CD14-positive monocyte (primary cell): ENCODE results near the gene HLA-DQB1. TPM values are rescaled to one million over a fixed set of nuclear protein-coding genes. Genes with fewer than 3 reads are reported as not detected.

Source experiments
- DNase-seq, 3 donors: peaks; one replicate each; pipeline ENCODE4 v3.0.0-alpha.2; 2011 to 2022
- H2AFZ ChIP-seq: 2 replicates; pipeline ENCODE4 v1.6.0; 2012; ENCODE audit warnings: mild to moderate bottlenecking, low read depth, low read length, inconsistent platforms; ENCODE audit not compliant: insufficient read depth, poor library complexity, severe bottlenecking
- H3K27ac ChIP-seq, 2 donors: 1 replicate in 1 of 2; 2 replicates in 1 of 2; pipeline ENCODE4 v1.5.1; 2012 to 2013; ENCODE audit warnings: low read length in 2 of 2, control low read depth in 1 of 2, inconsistent platforms in 1 of 2, low read depth in 1 of 2, mild to moderate bottlenecking in 1 of 2
- H3K27me3 ChIP-seq, 2 donors: one replicate each; pipeline versions ENCODE4 v1.6.0 to v1.6.1; 2011 to 2013; ENCODE audit warnings: low read length in 2 of 2; ENCODE audit not compliant: control insufficient read depth in 2 of 2, insufficient read depth in 2 of 2
- H3K36me3 ChIP-seq, 2 donors: replicated peaks in 1 of 2; 1 replicate in 1 of 2; 2 replicates in 1 of 2; pipeline versions ENCODE4 v1.5.1 to v1.6.1; 2012 to 2013; ENCODE audit warnings: low read length in 2 of 2, control low read depth in 1 of 2, inconsistent platforms in 1 of 2, mild to moderate bottlenecking in 1 of 2; ENCODE audit not compliant: insufficient read depth in 2 of 2, control insufficient read depth in 1 of 2
- H3K4me1 ChIP-seq, 2 donors: 1 replicate in 1 of 2; 2 replicates in 1 of 2; pipeline versions ENCODE4 v1.5.1 to v1.6.1; 2012 to 2013; ENCODE audit warnings: low read length in 2 of 2, control low read depth in 1 of 2, inconsistent platforms in 1 of 2, mild to moderate bottlenecking in 1 of 2, moderate library complexity in 1 of 2; ENCODE audit not compliant: insufficient read depth in 2 of 2, control insufficient read depth in 1 of 2
- H3K4me2 ChIP-seq: replicated peaks from 2 replicates; pipeline ENCODE3; 2012; ENCODE audit warnings: low read length, moderate library complexity, mild to moderate bottlenecking; ENCODE audit not compliant: poor library complexity, severe bottlenecking; ENCODE audit errors: extremely low read depth
- H3K4me3 ChIP-seq, 3 experiments: fragments of 200-600 bp in 1 of 3; sonication (generic) in 1 of 3; replicated peaks in 1 of 3; 1 replicate in 2 of 3; 2 replicates in 1 of 3; pipeline ENCODE4 v1.5.1; 2011 to 2013; ENCODE audit warnings: low read length in 3 of 3, mild to moderate bottlenecking in 3 of 3, control low read depth in 2 of 3, low read depth in 2 of 3, inconsistent platforms in 1 of 3, moderate library complexity in 1 of 3
- H3K79me2 ChIP-seq: 2 replicates; pipeline ENCODE4 v1.6.0; 2012; ENCODE audit warnings: mild to moderate bottlenecking, control low read depth, inconsistent platforms, low read length, moderate library complexity; ENCODE audit not compliant: insufficient read depth
- H3K9ac ChIP-seq: 2 replicates; pipeline ENCODE4 v1.6.0; 2017; ENCODE audit warnings: low read length, mild to moderate bottlenecking; ENCODE audit not compliant: insufficient read depth, poor library complexity, severe bottlenecking
- H3K9me3 ChIP-seq, 2 donors: replicated peaks in 1 of 2; 1 replicate in 1 of 2; 2 replicates in 1 of 2; pipeline versions ENCODE4 v1.5.1 to v1.6.1; 2012 to 2013; ENCODE audit warnings: low read length in 2 of 2, control low read depth in 1 of 2; ENCODE audit not compliant: control insufficient read depth in 1 of 2, insufficient read depth in 1 of 2
- H4K20me1 ChIP-seq: 2 replicates; pipeline ENCODE4 v1.6.0; 2012; ENCODE audit warnings: mild to moderate bottlenecking, low read length, control low read depth, moderate library complexity; ENCODE audit not compliant: insufficient read depth
- H3K27ac Mint-ChIP-seq, 7 donors: one replicate each; pipeline ENCODE4 v1.8.0; 2020; ENCODE audit warnings: mild to moderate bottlenecking in 7 of 7, mixed read lengths in 7 of 7, moderate library complexity in 6 of 7, inconsistent platforms in 2 of 7
- H3K27me3 Mint-ChIP-seq, 3 donors: one replicate each; pipeline ENCODE4 v1.8.0; 2021 to 2022; ENCODE audit warnings: low read depth in 3 of 3, mild to moderate bottlenecking in 3 of 3, mixed read lengths in 3 of 3, moderate library complexity in 3 of 3, inconsistent platforms in 1 of 3
- H3K36me3 Mint-ChIP-seq, 2 donors: one replicate each; pipeline ENCODE4 v1.8.0; 2020; ENCODE audit warnings: mixed read lengths in 2 of 2, inconsistent platforms in 1 of 2, mild to moderate bottlenecking in 1 of 2
- H3K4me1 Mint-ChIP-seq: one replicate; pipeline ENCODE4 v1.8.0; 2020; ENCODE audit warnings: mild to moderate bottlenecking, mixed read lengths
- H3K4me3 Mint-ChIP-seq, 2 donors: one replicate each; pipeline ENCODE4 v1.8.0; 2020; ENCODE audit warnings: mild to moderate bottlenecking in 2 of 2, mixed read lengths in 2 of 2, moderate library complexity in 1 of 2
- H3K9me3 Mint-ChIP-seq, 7 donors: one replicate each; pipeline ENCODE4 v1.8.0; 2020 to 2022; ENCODE audit warnings: mixed read lengths in 7 of 7, mild to moderate bottlenecking in 6 of 7, moderate library complexity in 6 of 7, inconsistent platforms in 2 of 7
- CTCF ChIP-seq: fragments of 200-600 bp; IDR thresholded peaks from one replicate; pipeline ENCODE4 v1.8.0; 2022; ENCODE audit warnings: antibody characterized with exemption, mild to moderate bottlenecking
- WGBS: methylation state at CpG from one replicate; pipeline ENCODE4 v1.1.5; 2013; ENCODE audit warnings: missing lambda C conversion rate; ENCODE audit not compliant: insufficient coverage; 5-methylcytosine and 5-hydroxymethylcytosine counted together
- intact Hi-C, 2 donors: fragments of 100-400 bp; cut with micrococcal nuclease; formaldehyde crosslinking; loops; one replicate each; pipeline versions ENCODE4 v1.15.0 to v1.15.1; 2023
- polyA plus RNA-seq, 3 donors: library from polyadenylated mRNA; depleted of rRNA in 1 of 3; unstranded in 2 of 3; stranded (reverse) in 1 of 3; fragments of 300-500 nt in 2 of 3; fragments of >200 nt in 1 of 3; fragmentation: Illumina TruSeq in 2 of 3; gene quantifications; 1 replicate in 2 of 3; 2 replicates in 1 of 3; pipeline ENCODE4 v1.2.3, GENCODE V29; 2012 to 2021

The HLA-DQB1 gene
- polyA plus RNA-seq, 3 donors: 66.7 to 638 (median 246) TPM

GRCh38 chr6:32622545-32623401 is 43.7 kb downstream of the HLA-DQB1 start:
- peak overlapping the region; percentile 63 to 76 for H3K4me3 Mint-ChIP-seq
- H3K9me3 Mint-ChIP-seq: peaks cover 0 to 7% (median under 1%) of the 10 kb centered on the region in 7 donors
- Histone ChIP-seq H3K79me2 (no peaks in the 10 kb centered on the region), H3K4me3 (peak overlapping the region in 1 of 3 experiments; percentile 37), H2AFZ (no peak overlapping the region), H3K27ac (peak overlapping the region; percentile 83 to 90), H3K36me3 (no peaks in the 10 kb centered on the region), H4K20me1 (no peaks in the 10 kb centered on the region), H3K9me3 (peaks cover 0 to 6% of the 10 kb centered on the region in 2 donors), H3K4me1 (peaks cover 39 to 46% of the 10 kb centered on the region in 2 donors), H3K4me2 (peak overlapping the region; percentile 57), H3K27me3 (no peaks in the 10 kb centered on the region), H3K9ac (peak overlapping the region; percentile 38)
- peak; percentile 88 to 93 (median 91) for DNase-seq
- H3K36me3 Mint-ChIP-seq: peaks cover 0 to 6% of the 10 kb centered on the region in 2 donors
- peak; percentile 74 for TF ChIP-seq CTCF
- intact Hi-C loops: no loop called here
- peak overlapping the region; percentile 97 to 99 (median 98) for H3K27ac Mint-ChIP-seq
- H3K27me3 Mint-ChIP-seq: peaks cover 0 to 6% (median 0%) of the 10 kb centered on the region in 3 donors
- WGBS: no CpG with 5 or more reads among the region's 1 CpG
- peaks cover 51% of the 10 kb centered on the region for H3K4me1 Mint-ChIP-seq

GRCh38 chr6:32621372-32621771 is 45.1 kb downstream of the HLA-DQB1 start:
- H3K36me3 ChIP-seq: no peaks in the 10 kb centered on the region
- no peak overlapping the region for H2AFZ ChIP-seq
- intact Hi-C loops: no loop called here
- Mint-ChIP-seq H3K27ac (peak overlapping the region in 3 of 7 donors; percentile 46 to 99 (median 98)), H3K9me3 (peaks cover 0 to 8% (median 3%) of the 10 kb centered on the region in 7 donors), H3K4me1 (peaks cover 47% of the 10 kb centered on the region), H3K4me3 (no peak overlapping the region), H3K36me3 (peaks cover 0 to 5% of the 10 kb centered on the region in 2 donors), H3K27me3 (peaks cover 0 to 4% (median 0%) of the 10 kb centered on the region in 3 donors)
- H3K27ac ChIP-seq: no peak overlapping the region
- no peaks in the 10 kb centered on the region for H4K20me1 ChIP-seq
- no peaks in the 10 kb centered on the region for H3K79me2 ChIP-seq
- no peak overlapping the region for H3K4me3 ChIP-seq
- peaks cover 33 to 39% of the 10 kb centered on the region in 2 donors for H3K4me1 ChIP-seq
- H3K27me3 ChIP-seq: no peaks in the 10 kb centered on the region
- DNase-seq: no peak
- no peak overlapping the region for H3K4me2 ChIP-seq
- no peak for TF ChIP-seq CTCF
- H3K9ac ChIP-seq: no peak overlapping the region
- H3K9me3 ChIP-seq: peaks cover 0 to 6% of the 10 kb centered on the region in 2 donors
- 95% methylated on average over 2 of the region's 3 CpGs for WGBS
